Measurements from ENCODE around the gene SGIP1.

The SGIP1 gene, protein sequence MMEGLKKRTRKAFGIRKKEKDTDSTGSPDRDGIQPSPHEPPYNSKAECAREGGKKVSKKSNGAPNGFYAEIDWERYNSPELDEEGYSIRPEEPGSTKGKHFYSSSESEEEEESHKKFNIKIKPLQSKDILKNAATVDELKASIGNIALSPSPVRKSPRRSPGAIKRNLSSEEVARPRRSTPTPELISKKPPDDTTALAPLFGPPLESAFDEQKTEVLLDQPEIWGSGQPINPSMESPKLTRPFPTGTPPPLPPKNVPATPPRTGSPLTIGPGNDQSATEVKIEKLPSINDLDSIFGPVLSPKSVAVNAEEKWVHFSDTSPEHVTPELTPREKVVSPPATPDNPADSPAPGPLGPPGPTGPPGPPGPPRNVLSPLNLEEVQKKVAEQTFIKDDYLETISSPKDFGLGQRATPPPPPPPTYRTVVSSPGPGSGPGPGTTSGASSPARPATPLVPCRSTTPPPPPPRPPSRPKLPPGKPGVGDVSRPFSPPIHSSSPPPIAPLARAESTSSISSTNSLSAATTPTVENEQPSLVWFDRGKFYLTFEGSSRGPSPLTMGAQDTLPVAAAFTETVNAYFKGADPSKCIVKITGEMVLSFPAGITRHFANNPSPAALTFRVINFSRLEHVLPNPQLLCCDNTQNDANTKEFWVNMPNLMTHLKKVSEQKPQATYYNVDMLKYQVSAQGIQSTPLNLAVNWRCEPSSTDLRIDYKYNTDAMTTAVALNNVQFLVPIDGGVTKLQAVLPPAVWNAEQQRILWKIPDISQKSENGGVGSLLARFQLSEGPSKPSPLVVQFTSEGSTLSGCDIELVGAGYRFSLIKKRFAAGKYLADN

DNA sequence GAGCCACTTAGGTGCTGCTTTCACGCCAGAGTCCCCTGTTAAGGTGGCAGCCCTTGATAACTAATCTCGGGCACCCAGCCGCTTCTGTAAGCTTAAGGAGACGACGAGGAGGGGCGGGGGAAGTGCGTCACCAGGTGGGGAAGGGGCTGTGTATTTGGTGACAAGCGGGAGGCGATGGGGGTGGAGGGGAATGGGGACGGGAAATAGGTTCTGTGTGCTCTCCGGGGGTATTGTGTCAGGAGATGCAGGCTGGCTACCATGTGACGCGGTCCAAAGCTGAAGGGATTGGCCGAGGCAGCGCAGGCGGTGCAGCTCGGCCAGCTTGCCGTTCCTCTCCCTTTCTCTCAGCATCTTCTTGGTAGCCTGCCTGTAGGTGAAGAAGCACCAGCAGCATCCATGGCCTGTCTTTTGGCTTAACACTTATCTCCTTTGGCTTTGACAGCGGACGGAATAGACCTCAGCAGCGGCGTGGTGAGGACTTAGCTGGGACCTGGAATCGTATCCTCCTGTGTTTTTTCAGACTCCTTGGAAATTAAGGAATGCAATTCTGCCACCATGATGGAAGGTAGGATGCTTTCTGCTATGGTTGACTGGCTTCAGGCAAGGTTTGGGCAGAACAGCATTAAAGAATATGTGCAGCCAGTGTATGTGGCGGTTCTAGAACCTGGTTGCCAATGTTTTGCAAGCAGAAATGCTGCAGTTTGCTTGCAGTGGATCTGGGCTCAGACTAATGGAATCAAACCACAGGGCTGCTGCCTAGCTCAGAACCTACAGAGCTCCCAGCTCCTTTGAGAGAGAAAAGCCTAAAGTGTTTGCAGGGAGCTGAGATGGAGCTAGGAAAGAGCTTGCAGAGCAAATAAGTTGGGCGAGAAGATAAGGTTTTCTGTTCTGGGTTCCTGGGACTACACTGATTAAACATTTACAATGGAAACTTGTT is at the start of gene SGIP1:
SGIP1 (plus strand) TSS at position 350 of the 937 bp plus-strand sequence; CDS start at position 556, 206 bp downstream.
- DNase-seq = no peak

DNA sequence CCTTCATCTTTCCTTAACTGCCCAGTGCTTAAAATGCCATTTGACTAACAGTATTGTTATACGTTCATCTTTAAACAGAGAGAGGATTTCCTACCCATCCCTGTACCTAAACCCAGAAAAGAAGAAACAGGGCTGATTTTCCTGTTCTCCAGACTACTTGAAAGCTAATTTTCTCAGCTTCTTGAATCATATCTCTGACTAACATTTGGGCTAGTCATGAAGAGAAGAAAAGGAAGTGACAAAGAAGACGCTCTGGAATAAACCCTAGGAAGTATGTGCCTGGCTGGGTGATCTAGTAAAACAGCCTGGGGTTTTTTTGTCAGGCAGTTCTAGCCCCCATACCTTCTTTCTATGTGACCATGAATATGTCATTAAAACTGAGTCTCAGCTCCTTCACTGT is 44.8 kb upstream of the SGIP1 start:
- DNase-seq = no peak

GRCh38 chr1:66489972-66490601 is 43.9 kb upstream of the SGIP1 start:
- no peak for DNase-seq

DNA sequence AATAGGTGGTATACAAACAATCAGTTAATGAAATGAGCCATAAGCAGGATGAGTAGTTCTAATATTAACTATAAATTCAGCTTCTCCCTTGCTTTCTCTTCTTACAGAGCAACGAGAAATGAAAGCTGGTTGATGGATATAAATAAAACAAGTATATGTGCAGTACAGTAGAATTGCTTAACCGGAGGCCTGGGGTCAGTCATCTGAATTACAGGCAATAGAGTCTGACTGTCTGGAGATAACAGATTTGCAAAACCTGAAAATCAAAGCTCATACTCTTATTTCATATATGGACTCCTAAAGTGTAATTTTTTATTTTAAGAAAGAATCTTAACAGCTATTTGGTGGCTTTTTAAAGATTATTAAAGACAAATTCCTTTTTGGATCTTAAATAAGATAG is 43.1 kb upstream of the SGIP1 start:
- no peak for DNase-seq

DNA sequence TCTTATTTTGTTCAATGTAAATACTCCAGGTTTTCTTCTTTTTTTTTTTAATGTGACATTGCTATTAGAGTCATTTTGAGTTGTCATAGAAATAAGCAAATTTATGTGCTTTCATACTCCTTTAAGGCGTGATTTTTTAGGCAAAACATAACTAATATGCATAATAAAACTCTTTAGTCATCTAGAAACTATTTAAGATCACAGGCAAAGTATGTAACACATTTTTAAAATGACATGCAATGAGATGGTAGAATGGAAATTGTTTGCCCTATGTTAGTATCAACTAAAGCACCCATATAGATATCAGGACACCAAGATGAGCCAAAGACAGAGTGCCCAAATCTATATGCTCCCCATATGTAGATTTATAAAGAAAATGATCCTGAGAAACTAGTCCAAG is 41.5 kb upstream of the SGIP1 start:
- DNase-seq = no peak

GRCh38 chr1:66493731-66494130 is 40.2 kb upstream of the SGIP1 start:
- DNase-seq = no peak

DNA sequence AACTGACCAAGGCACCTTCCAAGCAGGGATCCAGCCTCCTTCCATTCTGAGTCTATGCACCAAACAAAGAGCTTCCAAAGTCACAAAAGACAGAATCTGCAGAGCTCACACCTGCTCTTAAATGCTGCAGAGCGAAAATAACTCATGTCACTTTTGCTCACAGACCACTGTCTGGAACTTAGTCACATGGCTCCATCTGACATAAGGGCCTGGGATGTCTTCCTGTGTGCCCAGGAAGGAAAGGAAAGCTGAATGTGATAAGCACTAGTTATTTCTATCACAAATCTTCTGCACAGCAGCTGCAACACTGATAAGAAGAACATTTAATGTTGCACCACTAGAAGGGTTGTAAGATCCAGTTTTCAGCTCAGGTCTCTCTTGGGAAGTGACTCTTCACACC is 39.5 kb upstream of the SGIP1 start:
- DNase-seq = no peak

DNA sequence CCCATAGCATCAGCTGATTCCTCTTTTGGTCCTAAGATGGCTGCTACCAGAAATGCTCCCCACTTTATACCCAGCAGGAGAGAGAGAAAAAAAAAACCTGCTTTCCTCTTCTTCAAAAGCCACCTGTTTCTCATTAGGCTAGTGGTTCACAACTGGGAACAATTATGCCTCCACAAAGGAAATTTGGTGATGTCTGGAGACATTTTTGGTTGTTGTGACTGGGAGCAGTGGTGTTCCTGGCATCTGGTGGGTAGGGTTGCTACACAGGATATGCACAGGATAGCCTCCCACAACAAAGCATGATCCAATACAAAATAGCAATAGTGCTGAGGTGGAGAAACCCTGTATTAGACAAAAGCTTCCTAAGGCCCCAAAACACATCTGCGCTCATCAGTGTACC is 38.5 kb upstream of the SGIP1 start:
- no peak for DNase-seq

- no peak for DNase-seq
Measured at GRCh38 chr1:66497910-66498309, 36.0 kb upstream of the SGIP1 start.

- no peak for DNase-seq
Measured at GRCh38 chr1:66500301-66500700, 33.7 kb upstream of the SGIP1 start.

- DNase-seq = no peak
Measured at GRCh38 chr1:66502086-66502485, 31.9 kb upstream of the SGIP1 start.

DNA sequence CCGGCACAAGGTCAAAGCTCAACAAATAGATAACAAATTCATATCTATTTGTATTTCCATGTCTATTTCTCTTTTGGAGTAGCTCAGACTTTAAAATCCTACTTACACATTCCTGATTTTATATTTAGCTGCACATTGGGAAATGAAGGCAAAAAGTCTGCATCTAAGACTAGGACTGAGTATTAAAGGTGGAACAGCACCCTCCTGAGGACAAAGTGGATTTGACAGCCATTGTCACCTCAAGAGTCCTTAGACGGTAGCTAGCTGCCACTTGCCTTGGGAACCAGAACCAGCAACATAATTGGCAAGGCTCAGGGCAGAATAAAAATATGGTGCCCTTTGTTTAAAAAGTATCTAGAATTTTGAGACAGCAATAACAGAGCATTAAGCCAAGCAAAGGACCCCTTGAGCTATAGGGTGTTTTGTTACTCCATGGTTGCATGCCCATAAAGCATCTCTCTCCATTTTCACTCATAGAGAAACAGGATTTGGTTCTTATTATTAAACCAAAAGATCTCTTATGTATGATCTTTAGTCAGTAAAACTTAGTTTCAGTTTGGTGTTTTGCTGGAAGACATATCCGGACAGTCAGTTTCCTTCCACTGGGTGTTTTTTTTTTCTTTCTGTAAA is 30.0 kb upstream of the SGIP1 start:
- DNase-seq = peak; percentile 55

DNA sequence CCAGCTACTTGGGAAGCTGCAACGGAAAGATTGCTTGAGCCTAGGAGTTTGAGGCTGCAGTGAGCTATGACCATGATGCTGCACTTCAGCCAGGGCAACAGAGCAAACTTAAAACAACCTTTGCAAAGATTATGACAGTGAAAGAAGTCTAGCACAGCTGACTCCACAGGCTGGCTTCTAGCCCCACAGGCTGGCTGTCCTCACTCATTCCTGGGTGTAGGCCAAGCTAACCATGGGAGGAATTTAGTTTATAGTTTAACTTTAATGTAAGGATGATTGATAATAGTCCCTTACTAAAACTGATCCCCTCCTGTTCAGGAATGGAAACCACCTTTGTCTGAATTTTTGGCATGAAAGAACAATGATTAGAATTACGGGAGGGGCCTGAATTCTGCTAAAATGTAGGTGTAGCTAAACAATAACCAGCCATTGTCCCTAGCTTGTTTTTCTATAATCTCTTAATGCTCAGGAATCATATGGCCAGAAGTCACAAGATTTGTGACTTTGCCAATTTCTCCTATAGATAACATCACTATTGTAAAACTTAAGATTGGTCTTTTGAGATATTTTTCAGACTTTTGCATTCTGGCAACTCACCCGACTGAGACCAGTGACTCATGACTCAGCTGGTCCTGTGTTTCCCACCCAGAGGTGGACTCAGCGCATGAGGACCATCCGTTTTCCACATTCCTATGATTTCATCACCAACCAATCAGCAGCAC is 28.1 kb upstream of the SGIP1 start:
- no peak for DNase-seq

DNA sequence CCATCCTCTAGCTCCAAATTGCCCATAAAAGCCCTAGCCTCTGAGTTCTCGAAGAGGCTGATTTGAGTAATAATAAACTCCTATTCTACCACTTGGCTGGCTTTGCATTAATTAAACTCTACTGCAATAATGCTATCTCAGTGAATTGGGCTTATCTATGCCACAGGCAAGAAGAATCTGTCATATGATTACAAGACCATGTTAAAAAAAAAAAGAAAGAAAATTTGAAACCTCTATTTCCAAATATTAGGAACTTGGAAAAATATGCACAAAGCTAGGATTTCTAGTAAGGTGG is 27.6 kb upstream of the SGIP1 start:
- DNase-seq = no peak

- no peak for DNase-seq
Measured at GRCh38 chr1:66506991-66507390, 27.0 kb upstream of the SGIP1 start.

- DNase-seq = no peak
Measured at GRCh38 chr1:66510407-66510806, 23.5 kb upstream of the SGIP1 start.

DNA sequence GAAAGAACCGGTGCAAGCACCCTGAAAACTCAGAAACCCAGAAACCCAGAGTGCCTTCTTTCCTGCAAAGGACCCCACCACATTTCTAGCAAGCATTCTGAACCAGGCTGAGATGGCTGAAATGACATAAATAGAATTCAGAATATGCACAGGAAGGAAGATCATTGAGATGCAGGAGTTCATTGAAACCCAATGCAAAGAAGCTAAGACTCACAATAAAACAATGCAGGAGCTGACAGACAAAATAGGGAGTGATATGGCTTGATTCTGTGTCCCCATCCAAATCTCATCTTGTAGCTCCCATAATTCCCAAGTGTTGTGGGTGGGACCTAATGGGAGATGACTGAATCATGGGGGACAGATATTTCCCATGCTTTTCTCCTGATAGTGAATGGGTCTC is 22.8 kb upstream of the SGIP1 start:
- no peak for DNase-seq

DNA sequence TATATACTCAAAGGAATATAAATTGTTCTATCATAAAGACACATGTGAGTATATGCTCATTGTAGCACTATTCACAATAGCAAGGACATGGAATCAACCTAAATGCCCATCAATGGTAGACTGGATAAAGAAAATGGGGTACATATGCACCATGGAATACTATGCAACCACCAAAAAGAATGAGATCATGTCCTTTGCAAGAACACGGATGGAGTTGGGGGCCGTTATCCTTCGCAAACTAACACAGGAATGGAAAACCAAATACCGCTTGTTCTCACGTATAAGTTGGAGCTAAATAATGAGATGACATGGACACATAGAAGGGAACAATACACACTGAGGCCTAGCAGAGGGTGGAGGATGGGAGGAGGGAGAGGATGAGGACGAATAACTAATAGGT is 16.0 kb upstream of the SGIP1 start:
- DNase-seq = no peak

- no peak for DNase-seq
Measured at GRCh38 chr1:66518654-66519053, 15.3 kb upstream of the SGIP1 start.

GRCh38 chr1:66519992-66520391 is 14.0 kb upstream of the SGIP1 start:
- no peak for DNase-seq

GRCh38 chr1:66520655-66521054 is 13.3 kb upstream of the SGIP1 start:
- no peak for DNase-seq
